ENCODE results near the gene HPSE2. TPM values are rescaled to one million over a fixed set of nuclear protein-coding genes. Genes with fewer than 3 reads are reported as not detected.

HPSE2 gene
- total and polyA plus RNA-seq, 2 donors (not counting 1 experiment from before 2014, with no cell fraction given), result not detected

DNA sequence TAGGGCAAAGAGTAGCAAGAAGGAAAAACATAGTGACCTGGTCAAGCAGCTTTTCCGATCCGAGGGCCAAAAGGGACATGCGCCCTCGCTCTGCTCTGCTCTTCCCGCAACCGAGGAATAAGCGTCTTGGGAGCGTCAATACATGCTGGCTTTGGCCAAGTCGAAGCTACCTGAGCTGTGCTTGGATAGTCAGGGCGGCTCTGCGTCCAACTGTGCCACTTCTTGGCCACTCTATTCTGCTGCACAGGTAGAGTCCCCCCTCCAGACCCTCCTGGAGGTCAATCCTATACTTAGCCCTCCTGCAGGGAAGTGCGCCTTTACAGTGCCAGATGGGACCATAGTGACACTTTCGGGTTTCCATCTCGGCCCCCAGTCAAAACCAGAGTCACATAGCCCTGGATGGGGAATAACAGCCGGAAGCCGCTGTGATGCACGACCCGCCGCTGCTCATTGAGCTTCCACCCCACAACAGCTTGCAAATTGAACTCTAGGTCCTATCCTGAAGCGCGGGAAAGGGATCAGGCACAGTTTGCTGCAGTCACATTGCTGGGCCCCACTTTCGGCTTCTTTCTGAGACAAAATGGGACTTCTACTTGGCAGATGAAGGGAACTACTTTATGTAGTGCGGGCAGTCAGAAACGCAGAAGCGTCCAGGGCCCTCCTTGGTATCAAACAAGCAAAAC, 1.1 kb upstream of the HPSE2 start:
- Mint-ChIP-seq H3K27me3 (peaks cover 63% of the 10 kb centered on the region), H3K4me3 (no peak overlapping the region), H3K27ac (no peak overlapping the region), H3K4me1 (peaks cover 24% of the 10 kb centered on the region), H3K9me3 (ENCODE audit: insufficient read depth) (no peaks in the 10 kb centered on the region)
- Histone ChIP-seq H2AFZ (ENCODE audit: insufficient read depth, low read depth, low read length, poor library complexity, severe bottlenecking) (no peak overlapping the region), H3K9ac (ENCODE audit: low read length) (no peak overlapping the region), H3K27me3 (replicated peaks in 1 of 4; ENCODE audit: control extremely low read depth in 1 of 4, control insufficient read depth in 3 of 4, insufficient read depth in 4 of 4, low read length in 3 of 4) (peaks cover 5 to 63% (median 44%) of the 10 kb centered on the region in 4 experiments), H3K4me2 (replicated peaks; ENCODE audit: low read depth, low read length, poor library complexity, severe bottlenecking) (no peak overlapping the region), H4K20me1 (ENCODE audit: control insufficient read depth, insufficient read depth, low read length, poor library complexity, severe bottlenecking) (no peaks in the 10 kb centered on the region), H3K79me2 (ENCODE audit: control insufficient read depth, insufficient read depth, low read length) (no peaks in the 10 kb centered on the region), H3K36me3 (replicated peaks in 1 of 2; ENCODE audit: control extremely low read depth in 1 of 2, control insufficient read depth in 1 of 2, extremely low read depth in 1 of 2, insufficient read depth in 2 of 2, low read length in 1 of 2) (no peaks in the 10 kb centered on the region), H3K27ac (ENCODE audit: low read length in 2 of 2) (no peak overlapping the region), H3K4me3 (ENCODE audit: control extremely low read depth in 1 of 5, extremely low read depth in 1 of 5, insufficient read depth in 1 of 5, low read depth in 2 of 5, low read length in 4 of 5) (no peak overlapping the region), H3K9me3 (ENCODE audit: control extremely low read depth in 1 of 3, control insufficient read depth in 2 of 3, insufficient read depth in 1 of 3, low read length in 2 of 3) (peaks cover 1 to 52% (median 45%) of the 10 kb centered on the region in 3 donors), H3K4me1 (ENCODE audit: control insufficient read depth in 2 of 2, insufficient read depth in 2 of 2, low read length in 2 of 2) (peaks cover 40 to 51% of the 10 kb centered on the region in 2 donors)
- ATAC-seq (ENCODE audit: low read depth) (no peak), DNase-seq (no peak)
- 15% methylated on average over 22 of the region's 25 CpGs for WGBS (ENCODE audit: insufficient coverage)
- TF ChIP-seq, protein P1, sequence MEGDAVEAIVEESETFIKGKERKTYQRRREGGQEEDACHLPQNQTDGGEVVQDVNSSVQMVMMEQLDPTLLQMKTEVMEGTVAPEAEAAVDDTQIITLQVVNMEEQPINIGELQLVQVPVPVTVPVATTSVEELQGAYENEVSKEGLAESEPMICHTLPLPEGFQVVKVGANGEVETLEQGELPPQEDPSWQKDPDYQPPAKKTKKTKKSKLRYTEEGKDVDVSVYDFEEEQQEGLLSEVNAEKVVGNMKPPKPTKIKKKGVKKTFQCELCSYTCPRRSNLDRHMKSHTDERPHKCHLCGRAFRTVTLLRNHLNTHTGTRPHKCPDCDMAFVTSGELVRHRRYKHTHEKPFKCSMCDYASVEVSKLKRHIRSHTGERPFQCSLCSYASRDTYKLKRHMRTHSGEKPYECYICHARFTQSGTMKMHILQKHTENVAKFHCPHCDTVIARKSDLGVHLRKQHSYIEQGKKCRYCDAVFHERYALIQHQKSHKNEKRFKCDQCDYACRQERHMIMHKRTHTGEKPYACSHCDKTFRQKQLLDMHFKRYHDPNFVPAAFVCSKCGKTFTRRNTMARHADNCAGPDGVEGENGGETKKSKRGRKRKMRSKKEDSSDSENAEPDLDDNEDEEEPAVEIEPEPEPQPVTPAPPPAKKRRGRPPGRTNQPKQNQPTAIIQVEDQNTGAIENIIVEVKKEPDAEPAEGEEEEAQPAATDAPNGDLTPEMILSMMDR (IDR thresholded peaks at IDR 0.05), result no peak
- TF ChIP-seq EZH2 (IDR thresholded peaks at IDR 0.05; ENCODE audit: borderline replicate concordance, insufficient read depth, low read depth, low read length, poor library complexity, severe bottlenecking), result no peak
- ChIA-PET POLR2A (no interaction called here), CTCF (interaction anchor here (1.2 kb wide), 1 partner anchor 10 kb away, joined by 5 read pairs; no protein-coding TSS in a partner anchor)
- intact Hi-C loops (cut with micrococcal nuclease), result no loop called here
